Caco-2 (cell line): ENCODE measurements around the gene SHFL. TPM values are rescaled to one million over a fixed set of nuclear protein-coding genes. Genes with fewer than 3 reads are reported as not detected.

Source experiments
- BruUV-seq: library from RNA; stranded (reverse); fragments of 400-500 nt; replicated peaks from 2 replicates; lab custom pipeline; 2021; lab: Mats Ljungman, UMichigan
- CTCF ChIA-PET: fragments of 300-600 bp; sonication (Branson Sonifier 250); formaldehyde crosslinking; loops from one replicate; lab custom pipeline; 2022; ENCODE audit warnings: antibody characterized with exemption; lab: Charles Lee
- POLR2A ChIA-PET: fragments of 300-600 bp; sonication (Branson Sonifier 250); formaldehyde crosslinking; loops from one replicate; lab custom pipeline; 2022; ENCODE audit warnings: antibody characterized with exemption; lab: Charles Lee
- DNase-seq, 2 experiments: peaks; one replicate each; pipeline versions ENCODE4 v3.0.0 to v3.0.0-alpha.2; 2020 to 2022
- H3K27me3 ChIP-seq: replicated peaks from 2 replicates; pipeline ENCODE4 v1.6.0; 2011; ENCODE audit warnings: low read length; ENCODE audit not compliant: control insufficient read depth, insufficient read depth
- H3K36me3 ChIP-seq: 2 replicates; pipeline ENCODE4 v1.5.1; 2011; ENCODE audit warnings: low read length; ENCODE audit not compliant: control insufficient read depth, insufficient read depth
- H3K4me1 ChIP-seq: fragments of 250-450 bp; sonication (Bioruptor Pico); 2 replicates; pipeline ENCODE4 v1.5.1; 2020; ENCODE audit warnings: mild to moderate bottlenecking
- H3K4me3 ChIP-seq: 2 replicates; pipeline ENCODE4 v1.5.1; 2011; ENCODE audit warnings: low read depth, mild to moderate bottlenecking, control low read depth, low read length
- H3K9me3 ChIP-seq: fragments of 250-450 bp; sonication (Bioruptor Pico); 2 replicates; pipeline ENCODE4 v1.5.1; 2020; ENCODE audit warnings: mild to moderate bottlenecking, moderate library complexity
- H3K27ac Mint-ChIP-seq: one replicate; pipeline ENCODE4 v1.8.0; 2022; ENCODE audit warnings: mixed read lengths; ENCODE audit not compliant: unreplicated experiment
- H3K27me3 Mint-ChIP-seq: one replicate; pipeline ENCODE4 v1.8.0; 2022; ENCODE audit warnings: mixed read lengths; ENCODE audit not compliant: insufficient read depth, unreplicated experiment
- H3K36me3 Mint-ChIP-seq: one replicate; pipeline ENCODE4 v1.8.0; 2022; ENCODE audit warnings: mild to moderate bottlenecking, mixed read lengths; ENCODE audit not compliant: insufficient read depth, unreplicated experiment
- H3K4me1 Mint-ChIP-seq: one replicate; pipeline ENCODE4 v1.8.0; 2022; ENCODE audit warnings: low read depth, mixed read lengths; ENCODE audit not compliant: unreplicated experiment
- H3K4me3 Mint-ChIP-seq: one replicate; pipeline ENCODE4 v1.8.0; 2022; ENCODE audit warnings: mild to moderate bottlenecking, moderate library complexity, mixed read lengths; ENCODE audit not compliant: unreplicated experiment
- H3K9me3 Mint-ChIP-seq: one replicate; pipeline ENCODE4 v1.8.0; 2022; ENCODE audit warnings: mixed read lengths; ENCODE audit not compliant: unreplicated experiment
- CTCF ChIP-seq, 2 experiments: fragments of 200-600 bp in 1 of 2; IDR thresholded peaks; 1 replicate in 1 of 2; 2 replicates in 1 of 2; pipeline versions ENCODE4 v1.5.1 to v1.8.0; 2011 to 2022; ENCODE audit warnings: antibody characterized with exemption in 1 of 2, control low read depth in 1 of 2, inconsistent platforms in 1 of 2, low read depth in 1 of 2, low read length in 1 of 2, mild to moderate bottlenecking in 1 of 2, moderate library complexity in 1 of 2; ENCODE audit not compliant: insufficient read depth in 1 of 2, severe bottlenecking in 1 of 2, unreplicated experiment in 1 of 2
- intact Hi-C: fragments of 100-400 bp; cut with micrococcal nuclease; formaldehyde crosslinking; loops from one replicate; pipeline ENCODE4 v1.10.0; 2022; ENCODE audit not compliant: unreplicated experiment
- total RNA-seq: library from RNA; stranded (reverse); gene quantifications from 2 replicates; pipeline ENCODE4 v1.2.3, GENCODE V29; 2022

The SHFL gene
- total RNA-seq, 1 experiment from 2014 or later: 6.2 TPM

- intact Hi-C loops: no loop called here
- Mint-ChIP-seq H3K4me1 (no peaks in the 10 kb centered on the region), H3K36me3 (peaks cover 24% of the 10 kb centered on the region), H3K9me3 (no peaks in the 10 kb centered on the region), H3K27me3 (peaks cover 2% of the 10 kb centered on the region), H3K27ac (no peak overlapping the region), H3K4me3 (peak overlapping the region; percentile 67)
- H3K4me1 ChIP-seq: no peaks in the 10 kb centered on the region
- DNase-seq: no peak
- H3K4me3 ChIP-seq: peak overlapping the region; percentile 54
- no peak for TF ChIP-seq CTCF (IDR thresholded peaks at IDR 0.05; ENCODE audit: insufficient read depth in 1 of 2, low read depth in 1 of 2, low read length in 1 of 2, severe bottlenecking in 1 of 2, unreplicated experiment in 1 of 2)
- POLR2A ChIA-PET: interaction anchor here (0.6 to 1.5 kb wide), 6 partner anchors 9 to 238 kb away, joined by 3 to 22 read pairs (median 4); partner anchors contain the start of genes MRPL4, PPAN and RAVER1
- no TSS peak for BruUV-seq
- H3K36me3 ChIP-seq: no peaks in the 10 kb centered on the region
- no peaks in the 10 kb centered on the region for H3K27me3 ChIP-seq
- no peaks in the 10 kb centered on the region for H3K9me3 ChIP-seq
- CTCF ChIA-PET: interaction anchor here (0.6 to 1.5 kb wide), 6 partner anchors 11 to 172 kb away, joined by 3 to 10 read pairs (median 3); partner anchors contain the start of gene PPAN
Observed at GRCh38 chr19:10095622-10095947, 9.5 kb downstream of the SHFL start.

DNA sequence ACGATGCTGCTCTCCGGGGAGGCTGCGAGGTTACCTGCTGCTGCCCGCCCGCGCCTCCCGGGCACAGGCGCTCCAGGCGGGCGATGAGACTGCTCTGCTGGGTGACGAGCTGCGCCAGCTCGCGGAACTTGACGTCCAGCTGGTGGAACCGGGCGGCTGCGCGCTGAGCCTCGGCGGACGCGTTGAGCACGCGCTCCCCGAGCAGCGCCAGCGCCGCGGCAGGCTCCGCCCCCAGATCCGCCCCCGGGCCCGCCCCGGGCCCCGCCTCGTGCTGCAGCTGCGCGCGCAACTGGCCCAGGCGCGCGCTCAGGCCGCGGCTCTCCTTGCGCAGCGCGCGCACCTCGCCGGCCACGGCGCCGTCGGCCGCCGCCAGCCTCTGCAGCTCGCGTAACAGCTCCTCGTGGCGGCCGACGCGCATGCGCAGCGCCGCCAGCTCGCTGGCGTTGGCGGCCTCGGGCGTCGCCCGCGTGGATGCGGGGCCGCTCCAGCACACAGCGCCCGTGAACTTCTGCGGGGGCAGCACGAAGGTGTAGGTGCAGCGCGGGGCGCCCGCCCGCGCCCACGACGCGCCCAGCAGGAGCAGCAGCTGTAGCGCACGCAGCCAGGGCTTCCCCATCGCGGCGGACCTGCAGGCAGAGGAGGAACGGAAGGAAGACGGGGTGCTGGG, 10.0 kb downstream of the SHFL start:
- H3K4me1 Mint-ChIP-seq: no peaks in the 10 kb centered on the region
- no TSS peak for BruUV-seq
- Histone ChIP-seq H3K4me3 (peak overlapping the region; percentile 54), H3K27me3 (no peaks in the 10 kb centered on the region), H3K36me3 (no peaks in the 10 kb centered on the region), H3K9me3 (no peaks in the 10 kb centered on the region), H3K4me1 (no peaks in the 10 kb centered on the region)
- intact Hi-C loops: loop anchor here (1.0 kb wide), 1 partner anchor 10 kb away; the partner anchor contains the start of gene PPAN
- POLR2A ChIA-PET: interaction anchor here (0.6 to 1.5 kb wide), 8 partner anchors 9 to 238 kb away, joined by 3 to 22 read pairs (median 4); partner anchors contain the start of genes MRPL4, PPAN and RAVER1
- peaks cover 24% of the 10 kb centered on the region for H3K36me3 Mint-ChIP-seq
- TF ChIP-seq CTCF (IDR thresholded peaks at IDR 0.05; ENCODE audit: insufficient read depth in 1 of 2, low read depth in 1 of 2, low read length in 1 of 2, severe bottlenecking in 1 of 2, unreplicated experiment in 1 of 2): no peak
- peak; percentile 85 to 94 for DNase-seq
- H3K9me3 Mint-ChIP-seq: no peaks in the 10 kb centered on the region
- peak overlapping the region; percentile 67 for H3K4me3 Mint-ChIP-seq
- H3K27ac Mint-ChIP-seq: no peak overlapping the region
- CTCF ChIA-PET: interaction anchor here (0.6 to 1.5 kb wide), 11 partner anchors 10 to 699 kb away, joined by 3 to 10 read pairs (median 3); partner anchors contain the start of gene PPAN
- peaks cover 2% of the 10 kb centered on the region for H3K27me3 Mint-ChIP-seq

GRCh38 chr19:10096615-10096963, 10.5 kb downstream of the SHFL start:
- H3K9me3 ChIP-seq: no peaks in the 10 kb centered on the region
- no peak overlapping the region for H3K27ac Mint-ChIP-seq
- H3K27me3 Mint-ChIP-seq: peaks cover 2% of the 10 kb centered on the region
- no peaks in the 10 kb centered on the region for H3K4me1 ChIP-seq
- intact Hi-C loops: loop anchor here (1.0 kb wide), 1 partner anchor 10 kb away; the partner anchor contains the start of gene PPAN
- H3K9me3 Mint-ChIP-seq: no peaks in the 10 kb centered on the region
- peak overlapping the region; percentile 67 for H3K4me3 Mint-ChIP-seq
- POLR2A ChIA-PET: interaction anchor here (0.6 to 1.5 kb wide), 5 partner anchors 10 to 165 kb away, joined by 3 to 22 read pairs (median 3); partner anchors contain the start of genes MRPL4 and PPAN
- CTCF ChIA-PET: interaction anchor here (0.6 to 1.5 kb wide), 9 partner anchors 10 to 698 kb away, joined by 3 to 10 read pairs (median 3); partner anchors contain the start of gene PPAN
- BruUV-seq: TSS peak; percentile 35
- no peak for DNase-seq
- peaks cover 22% of the 10 kb centered on the region for H3K36me3 Mint-ChIP-seq
- no peaks in the 10 kb centered on the region for H3K27me3 ChIP-seq
- peak overlapping the region; percentile 54 for H3K4me3 ChIP-seq
- no peaks in the 10 kb centered on the region for H3K36me3 ChIP-seq
- no peaks in the 10 kb centered on the region for H3K4me1 Mint-ChIP-seq
- TF ChIP-seq CTCF (IDR thresholded peaks at IDR 0.05; ENCODE audit: insufficient read depth in 1 of 2, low read depth in 1 of 2, low read length in 1 of 2, severe bottlenecking in 1 of 2, unreplicated experiment in 1 of 2): no peak
